WTC11 (cell line): ENCODE results near the gene IQGAP2. TPM values are rescaled to one million over a fixed set of nuclear protein-coding genes. Genes with fewer than 3 reads are reported as not detected.

Experiments used
- ATAC-seq: fragments of 200-7000 bp; cut with Tn5 transposase; 2 replicates; pipeline ENCODE4 v1.10.0; 2021; ENCODE audit warnings: mild to moderate bottlenecking, moderate library complexity
- CTCF ChIA-PET: fragments of 300-600 bp; sonication (Branson Sonifier 250); formaldehyde crosslinking; loops from one replicate; lab custom pipeline; 2021; ENCODE audit warnings: antibody characterized with exemption; lab: Charles Lee
- POLR2A ChIA-PET: fragments of 350-600 bp; sonication (Branson Sonifier 250); formaldehyde crosslinking; loops from one replicate; lab custom pipeline; 2021; ENCODE audit warnings: antibody characterized with exemption; lab: Charles Lee
- DNase-seq: peaks from one replicate; pipeline ENCODE4 v3.0.0; 2021; ENCODE audit warnings: low spot score
- H3K27ac Mint-ChIP-seq: 2 replicates; pipeline ENCODE4 v1.8.0; 2021; ENCODE audit warnings: mixed read lengths
- H3K27me3 Mint-ChIP-seq: 2 replicates; pipeline ENCODE4 v1.8.0; 2021; ENCODE audit warnings: low read depth, mild to moderate bottlenecking, moderate library complexity, mixed read lengths
- H3K36me3 Mint-ChIP-seq: 2 replicates; pipeline ENCODE4 v1.8.0; 2021; ENCODE audit warnings: mixed read lengths
- H3K4me1 Mint-ChIP-seq: 2 replicates; pipeline ENCODE4 v1.8.0; 2022; ENCODE audit warnings: mixed read lengths
- H3K4me3 Mint-ChIP-seq: 2 replicates; pipeline ENCODE4 v1.8.0; 2021; ENCODE audit warnings: mild to moderate bottlenecking, moderate library complexity, mixed read lengths
- H3K9me3 Mint-ChIP-seq: 2 replicates; pipeline ENCODE4 v1.8.0; 2021; ENCODE audit warnings: mixed read lengths
- AR ChIP-seq: fragments of 250-450 bp; sonication (Bioruptor Pico); IDR thresholded peaks from 2 replicates; pipeline ENCODE4 v1.9.0; 2021; ENCODE audit warnings: mild to moderate bottlenecking
- ERG ChIP-seq: fragments of 250-450 bp; sonication (Bioruptor Pico); IDR thresholded peaks from 2 replicates; pipeline ENCODE4 v1.8.0; 2021; ENCODE audit warnings: mild to moderate bottlenecking
- FOXK1 ChIP-seq: sonication (generic); formaldehyde crosslinking; IDR thresholded peaks from 2 replicates; pipeline ENCODE4 v1.8.0; 2022; ENCODE audit warnings: mild to moderate bottlenecking, moderate library complexity, missing genetic modification reagents
- JUN ChIP-seq: sonication (generic); formaldehyde crosslinking; IDR thresholded peaks from 2 replicates; pipeline ENCODE4 v1.8.0; 2023; ENCODE audit warnings: mild to moderate bottlenecking, missing genetic modification reagents
- MYBL2 ChIP-seq: sonication (generic); formaldehyde crosslinking; IDR thresholded peaks from 2 replicates; pipeline ENCODE4 v1.8.1; 2023; ENCODE audit warnings: mild to moderate bottlenecking, moderate library complexity, missing genetic modification reagents
- STAT6 ChIP-seq: sonication (generic); formaldehyde crosslinking; conservative IDR thresholded peaks from 2 replicates; pipeline ENCODE4 v1.8.1; 2023; ENCODE audit warnings: mild to moderate bottlenecking, low read depth, missing genetic modification reagents, moderate library complexity
- ZBTB21 ChIP-seq: sonication (generic); formaldehyde crosslinking; IDR thresholded peaks from 2 replicates; pipeline ENCODE4 v1.8.1; 2023; ENCODE audit warnings: mild to moderate bottlenecking, missing genetic modification reagents, borderline replicate concordance
- total RNA-seq: library from RNA; stranded (reverse); gene quantifications from 3 replicates; pipeline ENCODE4 v1.2.3, GENCODE V29; 2021
- TF ChIP-seq, protein P1 (sequence below): sonication (generic); formaldehyde crosslinking; IDR thresholded peaks from 2 replicates; pipeline ENCODE4 v1.8.1; 2023; ENCODE audit warnings: mild to moderate bottlenecking, missing genetic modification reagents, borderline replicate concordance

IQGAP2 gene
- total RNA-seq, 1 experiment from 2014 or later, result 70.6 TPM

DNA sequence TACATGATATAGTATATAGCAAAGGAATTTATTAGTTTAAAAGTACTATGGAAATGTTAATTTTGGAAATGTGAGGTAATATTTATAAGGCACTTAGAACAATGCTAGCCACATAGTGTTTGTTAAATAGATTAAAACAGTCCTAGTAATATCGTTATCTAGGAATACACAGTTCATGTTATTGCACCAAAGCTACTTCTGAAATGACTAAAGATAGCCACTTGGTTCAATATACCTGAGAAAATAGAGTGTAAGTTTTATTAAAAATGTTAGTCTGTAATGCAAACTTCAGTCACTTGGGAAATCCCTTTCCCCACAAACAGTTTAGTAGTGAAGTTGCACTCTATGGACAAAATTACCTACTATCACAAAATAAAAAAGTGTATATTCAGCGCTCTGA lies 297.5 kb downstream of the IQGAP2 start:
- Mint-ChIP-seq H3K4me3 (no peak overlapping the region), H3K9me3 (no peaks in the 10 kb centered on the region), H3K27me3 (no peaks in the 10 kb centered on the region), H3K36me3 (peaks cover 25% of the 10 kb centered on the region), H3K4me1 (no peaks in the 10 kb centered on the region), H3K27ac (no peak overlapping the region)
- ChIA-PET POLR2A (no interaction called here), CTCF (no interaction called here)
- DNase-seq, result no peak
- ATAC-seq, result no peak
- no peak for TF ChIP-seq AR (CRISPR knock-in tag)
- no peak for TF ChIP-seq ERG (CRISPR knock-in tag)
- no peak for TF ChIP-seq STAT6 (CRISPR knock-in tag)

DNA sequence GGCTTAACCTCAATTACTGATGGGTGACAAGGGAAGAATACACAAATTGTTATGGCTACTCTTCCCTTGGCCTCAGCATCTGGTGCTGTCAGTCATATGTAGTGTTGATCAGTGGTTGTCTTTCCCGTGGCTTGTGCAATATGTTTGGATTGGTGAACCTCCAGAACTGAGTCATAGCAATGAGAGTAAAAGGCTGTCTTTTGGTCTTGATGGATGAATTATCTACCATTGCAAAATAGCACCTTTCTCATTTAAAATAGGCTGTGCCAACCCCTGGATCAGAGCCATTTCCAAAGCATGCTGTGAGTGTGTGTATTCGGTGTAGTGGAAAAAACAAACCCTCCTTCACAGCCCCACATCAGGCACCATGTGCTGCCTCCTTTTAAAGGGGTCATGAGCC lies 298.2 kb downstream of the IQGAP2 start:
- ChIA-PET CTCF (no interaction called here), POLR2A (no interaction called here)
- no peaks in the 10 kb centered on the region for H3K9me3 Mint-ChIP-seq
- H3K27me3 Mint-ChIP-seq, result no peaks in the 10 kb centered on the region
- H3K27ac Mint-ChIP-seq, result no peak overlapping the region
- no peak for TF ChIP-seq AR (CRISPR knock-in tag)
- no peak for TF ChIP-seq FOXK1
- TF ChIP-seq MYBL2 (CRISPR knock-in tag), result no peak
- TF ChIP-seq, protein P1, sequence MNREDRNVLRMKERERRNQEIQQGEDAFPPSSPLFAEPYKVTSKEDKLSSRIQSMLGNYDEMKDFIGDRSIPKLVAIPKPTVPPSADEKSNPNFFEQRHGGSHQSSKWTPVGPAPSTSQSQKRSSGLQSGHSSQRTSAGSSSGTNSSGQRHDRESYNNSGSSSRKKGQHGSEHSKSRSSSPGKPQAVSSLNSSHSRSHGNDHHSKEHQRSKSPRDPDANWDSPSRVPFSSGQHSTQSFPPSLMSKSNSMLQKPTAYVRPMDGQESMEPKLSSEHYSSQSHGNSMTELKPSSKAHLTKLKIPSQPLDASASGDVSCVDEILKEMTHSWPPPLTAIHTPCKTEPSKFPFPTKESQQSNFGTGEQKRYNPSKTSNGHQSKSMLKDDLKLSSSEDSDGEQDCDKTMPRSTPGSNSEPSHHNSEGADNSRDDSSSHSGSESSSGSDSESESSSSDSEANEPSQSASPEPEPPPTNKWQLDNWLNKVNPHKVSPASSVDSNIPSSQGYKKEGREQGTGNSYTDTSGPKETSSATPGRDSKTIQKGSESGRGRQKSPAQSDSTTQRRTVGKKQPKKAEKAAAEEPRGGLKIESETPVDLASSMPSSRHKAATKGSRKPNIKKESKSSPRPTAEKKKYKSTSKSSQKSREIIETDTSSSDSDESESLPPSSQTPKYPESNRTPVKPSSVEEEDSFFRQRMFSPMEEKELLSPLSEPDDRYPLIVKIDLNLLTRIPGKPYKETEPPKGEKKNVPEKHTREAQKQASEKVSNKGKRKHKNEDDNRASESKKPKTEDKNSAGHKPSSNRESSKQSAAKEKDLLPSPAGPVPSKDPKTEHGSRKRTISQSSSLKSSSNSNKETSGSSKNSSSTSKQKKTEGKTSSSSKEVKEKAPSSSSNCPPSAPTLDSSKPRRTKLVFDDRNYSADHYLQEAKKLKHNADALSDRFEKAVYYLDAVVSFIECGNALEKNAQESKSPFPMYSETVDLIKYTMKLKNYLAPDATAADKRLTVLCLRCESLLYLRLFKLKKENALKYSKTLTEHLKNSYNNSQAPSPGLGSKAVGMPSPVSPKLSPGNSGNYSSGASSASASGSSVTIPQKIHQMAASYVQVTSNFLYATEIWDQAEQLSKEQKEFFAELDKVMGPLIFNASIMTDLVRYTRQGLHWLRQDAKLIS (CRISPR knock-in tag), result no peak
- no peak for TF ChIP-seq ZBTB21
- TF ChIP-seq JUN, result no peak
- H3K36me3 Mint-ChIP-seq, result peaks cover 23% of the 10 kb centered on the region
- no peaks in the 10 kb centered on the region for H3K4me1 Mint-ChIP-seq
- no peak for ATAC-seq
- no peak for DNase-seq
- no peak overlapping the region for H3K4me3 Mint-ChIP-seq
